Measurements from ENCODE around the gene EIF3B. TPM values are rescaled to one million over a fixed set of nuclear protein-coding genes. Genes with fewer than 3 reads are reported as not detected.

The EIF3B gene
- total and polyA plus RNA-seq, 9 of the 15 experiments (the other 6 are each of a cell fraction or from before 2014, with no cell fraction given): 25.9 to 494 (median 357) TPM

DNA sequence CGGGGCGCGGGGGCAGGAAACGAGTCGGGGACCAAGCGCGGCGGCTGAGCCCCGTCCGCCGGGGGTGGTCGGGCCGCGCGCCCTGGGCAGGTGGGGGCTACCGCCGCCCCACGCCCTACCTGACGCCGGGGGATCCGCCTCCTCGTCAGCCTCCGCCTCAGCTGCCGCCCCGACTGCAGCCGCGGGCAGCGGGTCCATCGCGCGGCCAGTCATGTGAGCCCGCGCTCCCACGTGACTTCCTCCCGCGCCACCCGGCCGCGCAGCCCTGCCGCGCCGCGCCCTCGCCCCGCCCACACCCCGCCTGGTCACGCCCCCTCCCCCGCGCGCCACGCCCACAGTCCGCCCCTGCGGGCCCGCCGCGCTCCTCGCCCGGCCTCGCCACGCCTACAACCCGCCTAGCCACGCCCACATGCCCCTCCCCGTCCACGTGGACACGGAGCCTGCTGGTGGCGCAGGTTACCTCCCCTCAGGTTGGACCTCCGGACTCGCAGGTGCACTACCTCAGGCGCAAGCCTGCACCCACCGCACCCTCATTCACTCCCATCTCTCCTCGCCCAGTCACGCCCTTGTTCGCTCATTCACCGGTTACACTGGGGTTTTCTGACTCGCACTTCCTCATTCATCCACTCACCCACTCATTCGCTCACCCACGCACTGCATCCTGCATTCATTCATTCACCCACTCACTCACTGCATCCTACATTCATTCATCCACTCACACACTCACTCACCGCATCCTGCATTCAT, 40.2 kb upstream of the EIF3B start, which contains the start of gene SNX8 (continued):
- TF ChIP-seq, protein P1, sequence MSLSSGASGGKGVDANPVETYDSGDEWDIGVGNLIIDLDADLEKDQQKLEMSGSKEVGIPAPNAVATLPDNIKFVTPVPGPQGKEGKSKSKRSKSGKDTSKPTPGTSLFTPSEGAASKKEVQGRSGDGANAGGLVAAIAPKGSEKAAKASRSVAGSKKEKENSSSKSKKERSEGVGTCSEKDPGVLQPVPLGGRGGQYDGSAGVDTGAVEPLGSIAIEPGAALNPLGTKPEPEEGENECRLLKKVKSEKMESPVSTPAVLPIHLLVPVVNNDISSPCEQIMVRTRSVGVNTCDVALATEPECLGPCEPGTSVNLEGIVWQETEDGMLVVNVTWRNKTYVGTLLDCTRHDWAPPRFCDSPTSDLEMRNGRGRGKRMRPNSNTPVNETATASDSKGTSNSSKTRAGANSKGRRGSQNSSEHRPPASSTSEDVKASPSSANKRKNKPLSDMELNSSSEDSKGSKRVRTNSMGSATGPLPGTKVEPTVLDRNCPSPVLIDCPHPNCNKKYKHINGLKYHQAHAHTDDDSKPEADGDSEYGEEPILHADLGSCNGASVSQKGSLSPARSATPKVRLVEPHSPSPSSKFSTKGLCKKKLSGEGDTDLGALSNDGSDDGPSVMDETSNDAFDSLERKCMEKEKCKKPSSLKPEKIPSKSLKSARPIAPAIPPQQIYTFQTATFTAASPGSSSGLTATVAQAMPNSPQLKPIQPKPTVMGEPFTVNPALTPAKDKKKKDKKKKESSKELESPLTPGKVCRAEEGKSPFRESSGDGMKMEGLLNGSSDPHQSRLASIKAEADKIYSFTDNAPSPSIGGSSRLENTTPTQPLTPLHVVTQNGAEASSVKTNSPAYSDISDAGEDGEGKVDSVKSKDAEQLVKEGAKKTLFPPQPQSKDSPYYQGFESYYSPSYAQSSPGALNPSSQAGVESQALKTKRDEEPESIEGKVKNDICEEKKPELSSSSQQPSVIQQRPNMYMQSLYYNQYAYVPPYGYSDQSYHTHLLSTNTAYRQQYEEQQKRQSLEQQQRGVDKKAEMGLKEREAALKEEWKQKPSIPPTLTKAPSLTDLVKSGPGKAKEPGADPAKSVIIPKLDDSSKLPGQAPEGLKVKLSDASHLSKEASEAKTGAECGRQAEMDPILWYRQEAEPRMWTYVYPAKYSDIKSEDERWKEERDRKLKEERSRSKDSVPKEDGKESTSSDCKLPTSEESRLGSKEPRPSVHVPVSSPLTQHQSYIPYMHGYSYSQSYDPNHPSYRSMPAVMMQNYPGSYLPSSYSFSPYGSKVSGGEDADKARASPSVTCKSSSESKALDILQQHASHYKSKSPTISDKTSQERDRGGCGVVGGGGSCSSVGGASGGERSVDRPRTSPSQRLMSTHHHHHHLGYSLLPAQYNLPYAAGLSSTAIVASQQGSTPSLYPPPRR (CRISPR knock-in tag; IDR thresholded peaks at IDR 0.05; ENCODE audit: borderline replicate concordance): no peak
- no peak for TF ChIP-seq CAMTA2 (CRISPR knock-in tag; conservative IDR thresholded peaks at IDR 0.05)
- no peak for TF ChIP-seq PTRF (tag; IDR thresholded peaks at IDR 0.05)
- TF ChIP-seq TAF15 (IDR thresholded peaks at IDR 0.05; ENCODE audit: low read depth, low read length): no peak
- TF ChIP-seq SIN3A (IDR thresholded peaks at IDR 0.05; ENCODE audit: borderline replicate concordance in 2 of 2, control insufficient read depth in 1 of 2, low read depth in 2 of 2, low read length in 2 of 2): peak in 1 of 2 experiments; percentile 88; a peak in 2 of 4 replicates
- no peak for TF ChIP-seq NCOR1 (IDR thresholded peaks at IDR 0.05)
- TF ChIP-seq, protein P2, sequence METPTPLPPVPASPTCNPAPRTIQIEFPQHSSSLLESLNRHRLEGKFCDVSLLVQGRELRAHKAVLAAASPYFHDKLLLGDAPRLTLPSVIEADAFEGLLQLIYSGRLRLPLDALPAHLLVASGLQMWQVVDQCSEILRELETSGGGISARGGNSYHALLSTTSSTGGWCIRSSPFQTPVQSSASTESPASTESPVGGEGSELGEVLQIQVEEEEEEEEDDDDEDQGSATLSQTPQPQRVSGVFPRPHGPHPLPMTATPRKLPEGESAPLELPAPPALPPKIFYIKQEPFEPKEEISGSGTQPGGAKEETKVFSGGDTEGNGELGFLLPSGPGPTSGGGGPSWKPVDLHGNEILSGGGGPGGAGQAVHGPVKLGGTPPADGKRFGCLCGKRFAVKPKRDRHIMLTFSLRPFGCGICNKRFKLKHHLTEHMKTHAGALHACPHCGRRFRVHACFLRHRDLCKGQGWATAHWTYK (CRISPR knock-in tag; IDR thresholded peaks at IDR 0.05): no peak; the same call in 1 of the 2 replicates
- TF ChIP-seq PTTG1 (tag; IDR thresholded peaks at IDR 0.05; ENCODE audit: low read depth): no peak
- TF ChIP-seq HNRNPUL1 (IDR thresholded peaks at IDR 0.05; ENCODE audit: low read length): no peak
- TF ChIP-seq SMARCA4 (IDR thresholded peaks at IDR 0.05): no peak
- TF ChIP-seq HMGN3 (IDR thresholded peaks at IDR 0.05; ENCODE audit: borderline replicate concordance, extremely low read depth, insufficient read length, low read depth, low read length): peak; percentile 49
- no peak for TF ChIP-seq BRD4 (IDR thresholded peaks at IDR 0.05)
- TF ChIP-seq PRMT5 (CRISPR knock-in tag; IDR thresholded peaks at IDR 0.05): no peak
- TF ChIP-seq, protein P3, sequence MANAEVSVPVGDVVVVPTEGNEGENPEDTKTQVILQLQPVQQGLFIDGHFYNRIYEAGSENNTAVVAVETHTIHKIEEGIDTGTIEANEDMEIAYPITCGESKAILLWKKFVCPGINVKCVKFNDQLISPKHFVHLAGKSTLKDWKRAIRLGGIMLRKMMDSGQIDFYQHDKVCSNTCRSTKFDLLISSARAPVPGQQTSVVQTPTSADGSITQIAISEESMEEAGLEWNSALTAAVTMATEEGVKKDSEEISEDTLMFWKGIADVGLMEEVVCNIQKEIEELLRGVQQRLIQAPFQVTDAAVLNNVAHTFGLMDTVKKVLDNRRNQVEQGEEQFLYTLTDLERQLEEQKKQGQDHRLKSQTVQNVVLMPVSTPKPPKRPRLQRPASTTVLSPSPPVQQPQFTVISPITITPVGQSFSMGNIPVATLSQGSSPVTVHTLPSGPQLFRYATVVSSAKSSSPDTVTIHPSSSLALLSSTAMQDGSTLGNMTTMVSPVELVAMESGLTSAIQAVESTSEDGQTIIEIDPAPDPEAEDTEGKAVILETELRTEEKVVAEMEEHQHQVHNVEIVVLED (CRISPR knock-in tag; IDR thresholded peaks at IDR 0.05): peak; percentile 41; the same call in 1 of the 2 replicates
- TF ChIP-seq NFATC3 (IDR thresholded peaks at IDR 0.05): no peak
- TF ChIP-seq, protein P4, sequence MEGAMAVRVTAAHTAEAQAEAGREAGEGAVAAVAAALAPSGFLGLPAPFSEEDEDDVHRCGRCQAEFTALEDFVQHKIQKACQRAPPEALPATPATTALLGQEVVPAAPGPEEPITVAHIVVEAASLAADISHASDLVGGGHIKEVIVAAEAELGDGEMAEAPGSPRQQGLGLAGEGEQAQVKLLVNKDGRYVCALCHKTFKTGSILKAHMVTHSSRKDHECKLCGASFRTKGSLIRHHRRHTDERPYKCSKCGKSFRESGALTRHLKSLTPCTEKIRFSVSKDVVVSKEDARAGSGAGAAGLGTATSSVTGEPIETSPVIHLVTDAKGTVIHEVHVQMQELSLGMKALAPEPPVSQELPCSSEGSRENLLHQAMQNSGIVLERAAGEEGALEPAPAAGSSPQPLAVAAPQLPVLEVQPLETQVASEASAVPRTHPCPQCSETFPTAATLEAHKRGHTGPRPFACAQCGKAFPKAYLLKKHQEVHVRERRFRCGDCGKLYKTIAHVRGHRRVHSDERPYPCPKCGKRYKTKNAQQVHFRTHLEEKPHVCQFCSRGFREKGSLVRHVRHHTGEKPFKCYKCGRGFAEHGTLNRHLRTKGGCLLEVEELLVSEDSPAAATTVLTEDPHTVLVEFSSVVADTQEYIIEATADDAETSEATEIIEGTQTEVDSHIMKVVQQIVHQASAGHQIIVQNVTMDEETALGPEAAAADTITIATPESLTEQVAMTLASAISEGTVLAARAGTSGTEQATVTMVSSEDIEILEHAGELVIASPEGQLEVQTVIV (CRISPR knock-in tag; IDR thresholded peaks at IDR 0.05; ENCODE audit: borderline replicate concordance): no peak
- TF ChIP-seq MTA1 (IDR thresholded peaks at IDR 0.05; ENCODE audit: borderline replicate concordance): peak; percentile 95
- no peak; the same call in 1 of the 2 replicates for TF ChIP-seq TAL1 (IDR thresholded peaks at IDR 0.05)

Measured in K562 (cell line).